HG03558 (cell line): ENCODE measurements around the gene BOC.

Source experiments
- ATAC-seq: cut with Tn5 transposase; IDR thresholded peaks from one replicate; pipeline ENCODE4 v1.9.1; 2021; ENCODE audit warnings: moderate number of reproducible peaks; ENCODE audit not compliant: unreplicated experiment; ENCODE audit errors: extremely low read depth

BOC gene

GRCh38 chr3:113283306-113283705 is 71.9 kb downstream of the BOC start:
- no peak for ATAC-seq

- no peak for ATAC-seq
Measured at GRCh38 chr3:113284453-113285050, 73.2 kb downstream of the BOC start.

- ATAC-seq: no peak
Measured at GRCh38 chr3:113285226-113285625, 73.9 kb downstream of the BOC start.

GRCh38 chr3:113285741-113286140 is 74.4 kb downstream of the BOC start:
- ATAC-seq: no peak

- ATAC-seq: no peak
Measured at GRCh38 chr3:113286524-113286923, 75.2 kb downstream of the BOC start.

- ATAC-seq: no peak
Measured at GRCh38 chr3:113287111-113287802, 75.9 kb downstream of the BOC start.

- no peak for ATAC-seq
Measured at GRCh38 chr3:113287803-113288648, 76.7 kb downstream of the BOC start.

- no peak for ATAC-seq
Measured at GRCh38 chr3:113288881-113289280, 77.5 kb downstream of the BOC start.

GRCh38 chr3:113291572-113291971 is 80.2 kb downstream of the BOC start:
- ATAC-seq: no peak

- ATAC-seq: no peak
Measured at GRCh38 chr3:113292933-113293332, 81.6 kb downstream of the BOC start.

- ATAC-seq: no peak
Measured at GRCh38 chr3:113293348-113293747, 82.0 kb downstream of the BOC start.

GRCh38 chr3:113295463-113295862 is 84.1 kb downstream of the BOC start:
- no peak for ATAC-seq

GRCh38 chr3:113297287-113297686 is 85.9 kb downstream of the BOC start:
- no peak for ATAC-seq

GRCh38 chr3:113297841-113298240 is 86.5 kb downstream of the BOC start:
- ATAC-seq: no peak

GRCh38 chr3:113300596-113300995 is 89.2 kb downstream of the BOC start:
- ATAC-seq: no peak

- no peak for ATAC-seq
Measured at GRCh38 chr3:113304102-113304501, 92.7 kb downstream of the BOC start.

GRCh38 chr3:113304856-113305540 is 93.6 kb downstream of the BOC start:
- ATAC-seq: no peak

- no peak for ATAC-seq
Measured at GRCh38 chr3:113310960-113311359, 99.6 kb downstream of the BOC start.

GRCh38 chr3:113312416-113312815 is 101.1 kb downstream of the BOC start:
- ATAC-seq: no peak

GRCh38 chr3:113314923-113315322 is 103.6 kb downstream of the BOC start:
- no peak for ATAC-seq

- no peak for ATAC-seq
Measured at GRCh38 chr3:113329757-113330156, 118.4 kb downstream of the BOC start.
